K562 (cell line): ENCODE data around the gene ALDH3B2.

Experiments
- EZH2 ChIP-seq: IDR thresholded peaks from 2 replicates; pipeline ENCODE4 v1.6.1; 2012; ENCODE audit warnings: low read depth, mild to moderate bottlenecking, inconsistent platforms, low read length, borderline replicate concordance
- HDAC6 ChIP-seq: IDR thresholded peaks from 2 replicates; pipeline ENCODE4 v1.6.1; 2012; ENCODE audit warnings: low read depth, mild to moderate bottlenecking, control low read depth, inconsistent platforms, low read length, moderate library complexity
- POLR2AphosphoS2 ChIP-seq: IDR thresholded peaks from 2 replicates; pipeline ENCODE4 v1.6.1; 2012; ENCODE audit warnings: low read length, improper control_type of control experiment
- ZNF24 ChIP-seq: fragments of 450-650 bp; IDR thresholded peaks from 2 replicates; pipeline ENCODE4 v1.6.1; 2016
- TF ChIP-seq, protein P1 (sequence below), 3 experiments: IDR thresholded peaks in 2 of 3; conservative IDR thresholded peaks in 1 of 3; 2 replicates each; pipeline ENCODE4 v1.5.1; 2011 to 2012; ENCODE audit warnings: low read length in 3 of 3, mild to moderate bottlenecking in 3 of 3, control low read depth in 2 of 3, improper control_type of control experiment in 1 of 3, inconsistent platforms in 1 of 3, low read depth in 1 of 3, mixed read lengths in 1 of 3, moderate library complexity in 1 of 3; ENCODE audit not compliant: insufficient read depth in 2 of 3

- TF ChIP-seq EZH2, result no peak
- TF ChIP-seq HDAC6, result no peak
- TF ChIP-seq, protein P1, sequence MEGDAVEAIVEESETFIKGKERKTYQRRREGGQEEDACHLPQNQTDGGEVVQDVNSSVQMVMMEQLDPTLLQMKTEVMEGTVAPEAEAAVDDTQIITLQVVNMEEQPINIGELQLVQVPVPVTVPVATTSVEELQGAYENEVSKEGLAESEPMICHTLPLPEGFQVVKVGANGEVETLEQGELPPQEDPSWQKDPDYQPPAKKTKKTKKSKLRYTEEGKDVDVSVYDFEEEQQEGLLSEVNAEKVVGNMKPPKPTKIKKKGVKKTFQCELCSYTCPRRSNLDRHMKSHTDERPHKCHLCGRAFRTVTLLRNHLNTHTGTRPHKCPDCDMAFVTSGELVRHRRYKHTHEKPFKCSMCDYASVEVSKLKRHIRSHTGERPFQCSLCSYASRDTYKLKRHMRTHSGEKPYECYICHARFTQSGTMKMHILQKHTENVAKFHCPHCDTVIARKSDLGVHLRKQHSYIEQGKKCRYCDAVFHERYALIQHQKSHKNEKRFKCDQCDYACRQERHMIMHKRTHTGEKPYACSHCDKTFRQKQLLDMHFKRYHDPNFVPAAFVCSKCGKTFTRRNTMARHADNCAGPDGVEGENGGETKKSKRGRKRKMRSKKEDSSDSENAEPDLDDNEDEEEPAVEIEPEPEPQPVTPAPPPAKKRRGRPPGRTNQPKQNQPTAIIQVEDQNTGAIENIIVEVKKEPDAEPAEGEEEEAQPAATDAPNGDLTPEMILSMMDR (IDR thresholded peaks at IDR 0.05 in 2 of 3, conservative IDR thresholded peaks at IDR 0.05 in 1 of 3; ENCODE audit: insufficient read depth in 2 of 3, low read depth in 1 of 3, low read length in 3 of 3), result no peak
- TF ChIP-seq POLR2AphosphoS2, result no peak
- TF ChIP-seq ZNF24, result no peak
These were observed 21.2 kb upstream of the ALDH3B2 start for GRCh38 chr11:67695606-67696005.
